ENCODE results near the gene CRADD.
"Not testable (repeated sequence)": the region's sequence is repeated elsewhere in the genome, so short reads cannot be mapped to it uniquely, and the experiment has no call there.

Gene CRADD

DNA sequence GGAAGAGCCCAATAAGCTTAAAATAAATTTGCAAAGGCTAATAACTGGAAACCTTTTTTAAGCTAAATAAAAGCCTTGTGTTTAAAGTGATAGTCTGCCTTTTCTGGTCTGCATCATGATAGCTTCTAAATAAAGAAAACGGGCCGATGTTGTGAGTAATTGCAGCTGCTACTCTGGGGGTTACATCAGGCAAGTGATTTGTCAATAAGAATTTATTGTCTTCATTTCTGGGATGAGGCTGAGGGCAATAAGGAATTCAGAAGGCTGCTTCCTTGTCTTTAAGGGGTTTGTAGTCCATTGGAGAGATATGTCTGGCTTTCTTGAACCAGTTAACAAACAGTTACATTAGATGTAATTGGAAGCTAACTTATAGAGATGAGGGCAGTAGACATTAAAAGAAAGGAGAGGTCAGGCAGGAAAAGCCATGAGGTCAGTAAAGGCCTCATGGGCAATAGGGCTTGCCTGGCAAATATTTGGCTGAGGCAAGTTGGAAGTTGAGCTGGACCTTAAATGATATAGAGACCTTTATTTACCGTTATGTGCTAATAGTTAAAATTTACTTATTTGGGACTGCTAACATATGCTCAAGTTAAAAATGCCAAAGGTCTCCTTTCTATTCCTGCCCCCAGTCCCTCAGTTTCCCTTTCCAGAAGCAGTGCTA is 85.0 kb downstream of the CRADD start:
- DNase-seq = no peak

DNA sequence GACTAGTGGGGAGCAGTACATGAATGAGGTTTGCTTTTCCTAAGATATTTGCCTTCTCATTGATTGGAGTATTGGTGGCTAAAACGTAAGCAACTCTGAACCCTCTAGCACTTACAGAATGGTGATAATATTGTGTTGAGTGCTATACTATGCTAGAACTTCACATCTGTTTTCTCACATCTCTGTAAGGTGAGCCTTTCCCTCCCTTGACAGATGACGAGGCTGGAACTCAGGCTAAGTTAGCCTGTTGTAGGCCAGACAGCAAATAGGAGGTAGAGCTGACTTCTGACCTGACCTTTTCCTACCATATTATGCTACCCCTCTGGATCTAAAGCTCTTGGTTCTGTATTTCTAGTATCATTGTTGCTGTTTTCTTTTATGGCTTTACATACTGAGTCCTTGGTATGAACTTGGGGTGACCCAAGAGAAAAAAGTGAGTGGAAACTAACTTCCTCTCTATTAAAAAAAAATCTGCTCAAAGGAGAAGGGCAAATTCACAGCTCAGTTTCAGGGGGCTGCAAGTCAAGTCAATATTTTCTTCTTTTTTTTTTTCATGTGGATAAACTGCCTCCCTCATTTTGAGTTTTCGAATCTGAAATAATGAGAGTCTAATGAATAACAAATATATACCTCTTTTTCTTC is 85.9 kb downstream of the CRADD start:
- no peak for DNase-seq

DNA sequence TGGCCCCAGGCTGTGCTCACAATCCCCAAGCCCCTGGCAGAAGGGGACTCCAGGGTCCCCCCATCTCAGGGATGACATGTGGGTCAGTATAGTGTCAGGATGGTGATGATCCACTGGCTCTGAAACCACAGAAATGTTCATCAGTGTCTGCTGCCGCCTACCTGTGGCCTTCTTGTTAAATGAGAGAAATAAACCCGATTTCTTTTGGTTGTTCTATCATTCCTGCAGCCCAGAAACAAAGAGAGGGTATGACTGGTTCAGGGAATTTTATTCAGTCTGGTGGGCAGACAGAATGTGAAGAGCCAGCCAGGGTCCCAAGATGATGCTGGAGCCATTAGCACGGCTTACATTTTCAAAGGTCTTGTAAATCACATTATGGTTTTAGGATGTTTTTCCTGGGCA is 86.6 kb downstream of the CRADD start:
- no peak for DNase-seq

DNA sequence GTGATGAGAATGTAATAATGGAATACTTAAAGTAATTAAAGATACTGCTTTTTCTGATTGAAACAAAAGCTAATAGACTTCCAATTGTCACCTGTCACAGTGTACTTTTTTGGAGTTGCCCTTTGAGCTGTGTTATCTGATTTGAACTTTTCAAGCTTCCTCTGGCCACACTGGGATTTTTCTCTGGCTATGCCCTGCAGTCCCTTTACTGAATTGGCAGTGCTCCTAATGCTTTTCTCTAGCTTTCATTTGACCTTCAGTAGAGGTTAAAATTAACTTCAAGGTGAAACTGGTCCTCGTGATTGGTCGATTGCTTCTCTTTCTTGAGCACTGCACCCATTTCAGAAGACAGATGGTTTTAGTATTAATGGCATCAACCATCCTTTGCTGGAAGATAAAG is 89.2 kb downstream of the CRADD start:
- DNase-seq = no peak

DNA sequence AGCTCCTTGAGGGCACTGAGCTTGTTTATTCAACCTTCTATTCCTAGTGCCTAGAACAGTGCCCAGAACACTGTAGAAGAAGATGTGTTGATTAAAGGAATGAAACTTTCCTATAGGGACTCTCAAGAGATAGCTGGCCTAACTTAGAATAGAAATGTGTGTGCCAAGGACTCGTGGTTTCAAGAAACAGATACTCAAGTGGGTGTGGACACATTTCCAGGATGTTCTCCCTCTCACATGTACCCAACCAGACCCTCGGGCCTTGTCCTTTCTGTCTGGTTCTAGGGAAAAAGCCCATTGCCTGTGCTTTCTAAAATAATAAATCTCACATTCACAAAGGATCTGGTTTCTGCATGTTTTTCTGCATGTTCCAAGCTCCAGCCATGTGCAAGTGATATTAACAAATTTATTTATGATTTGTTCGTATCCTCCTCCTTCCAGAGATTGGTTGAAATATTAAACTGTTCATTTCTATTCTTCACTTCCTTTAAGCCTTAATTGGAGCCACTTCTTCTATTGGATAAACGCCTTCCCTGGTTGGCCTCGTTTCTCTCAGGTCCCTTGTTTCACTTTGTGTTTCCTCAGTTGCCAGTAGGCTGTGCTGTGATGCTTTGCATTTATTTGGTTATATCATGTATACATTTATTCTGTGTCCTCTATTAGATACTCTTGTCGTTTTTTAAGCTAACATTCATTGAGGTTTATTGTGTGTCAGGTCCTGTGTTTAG is 89.8 kb downstream of the CRADD start:
- no peak for DNase-seq

DNA sequence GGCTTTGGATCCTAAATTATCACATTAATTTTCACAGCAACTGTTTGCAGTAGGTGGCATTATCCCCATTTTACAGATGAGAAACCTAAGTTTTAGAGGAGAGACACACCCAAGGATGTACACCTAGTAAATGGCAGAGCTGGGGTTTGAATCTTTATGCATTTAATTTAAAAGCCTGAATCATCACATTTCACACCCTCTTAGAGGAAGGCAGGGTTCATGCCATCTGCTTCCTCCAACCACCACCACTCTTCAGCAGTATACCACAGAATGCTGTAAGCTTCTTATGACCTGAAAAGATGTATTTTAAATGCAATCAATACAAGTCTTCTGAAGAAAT is 90.3 kb downstream of the CRADD start:
- no peak for DNase-seq

DNA sequence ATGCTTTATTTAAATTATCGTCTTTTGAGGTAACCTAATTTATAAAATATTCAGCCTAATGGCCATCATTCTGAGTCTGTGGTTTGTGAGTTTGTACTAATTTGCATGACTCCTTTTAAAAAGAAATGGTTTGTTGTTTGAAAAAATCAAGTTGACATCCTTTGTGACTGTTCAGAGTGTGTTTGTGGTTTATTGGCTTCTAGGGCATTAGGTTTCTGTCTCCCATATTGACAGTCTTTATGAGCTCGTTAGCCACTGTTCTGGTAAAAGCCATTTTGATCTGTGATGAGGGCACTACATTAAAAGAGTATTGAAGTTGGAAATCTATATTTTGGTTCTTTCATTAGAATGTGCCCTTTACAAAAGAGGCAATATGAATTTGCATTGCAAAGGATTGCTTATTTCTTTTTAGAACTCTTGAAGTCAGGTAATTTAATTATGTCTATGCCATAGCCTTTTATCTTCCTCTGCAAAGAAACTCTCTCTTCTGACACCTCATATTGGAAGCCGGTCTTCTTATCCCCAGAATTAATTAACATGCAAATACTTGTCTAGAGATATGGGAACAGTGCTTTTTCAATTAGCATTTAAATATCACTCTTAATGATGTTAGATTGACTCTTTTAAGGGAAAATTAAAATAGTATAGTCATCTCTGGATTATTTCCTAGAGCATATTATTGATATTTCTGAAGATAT is 95.0 kb downstream of the CRADD start:
- no peak for DNase-seq

DNA sequence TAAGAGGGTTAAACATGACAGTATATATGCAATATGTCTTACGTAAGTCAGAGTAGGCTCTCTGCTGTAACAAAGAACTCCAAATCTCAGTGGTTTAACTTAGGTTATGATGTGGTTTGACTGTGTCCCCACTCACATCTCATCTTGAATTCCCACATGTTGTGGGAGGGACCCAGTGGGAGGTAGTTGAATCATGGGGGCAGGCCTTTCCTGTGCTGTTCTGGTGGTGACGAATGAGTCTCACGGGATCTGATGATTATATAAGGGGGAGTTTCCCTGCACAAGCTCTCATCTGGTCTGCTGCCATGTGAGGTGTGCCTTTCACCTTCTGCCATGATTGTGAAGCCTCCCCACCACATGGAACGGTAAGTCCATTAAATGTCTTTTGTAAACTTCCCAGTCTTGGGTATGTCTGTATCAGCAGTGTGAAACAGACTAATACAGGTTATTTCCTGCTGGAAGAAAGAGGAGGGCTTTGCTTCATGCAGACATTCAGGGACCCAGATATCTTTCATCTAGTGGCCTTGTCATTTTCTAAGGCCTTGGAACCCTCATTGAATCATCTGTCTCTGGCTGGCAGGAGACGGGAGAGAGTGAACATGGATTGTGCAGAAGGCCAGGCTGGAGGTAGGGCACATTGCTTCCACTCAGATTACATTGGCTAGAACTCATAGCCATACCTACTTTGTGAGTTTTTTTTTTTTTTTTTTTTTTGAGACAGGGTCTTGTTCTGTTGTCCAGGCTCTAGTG is 96.1 kb downstream of the CRADD start:
- peak; percentile 47 for DNase-seq

DNA sequence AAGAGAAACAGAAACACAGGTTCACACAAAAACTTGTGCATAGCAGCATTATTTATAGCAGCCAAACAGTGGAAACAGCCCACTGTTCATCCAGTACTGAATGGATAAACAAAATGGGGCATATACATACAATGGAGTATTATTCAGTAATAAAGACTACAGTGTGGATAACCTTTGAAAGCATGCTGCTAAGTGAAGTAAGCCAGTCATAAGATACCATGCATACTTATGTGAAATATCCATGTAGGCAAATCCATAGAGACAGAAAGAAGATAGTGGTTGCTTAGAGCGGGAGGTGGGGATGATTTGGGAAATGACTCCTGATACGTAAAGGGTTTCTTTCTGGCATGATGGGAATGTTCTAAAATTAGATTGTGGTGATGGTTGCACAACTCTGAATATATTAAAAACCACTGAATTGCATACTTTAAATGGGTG is 99.4 kb downstream of the CRADD start:
- DNase-seq = no peak

DNA sequence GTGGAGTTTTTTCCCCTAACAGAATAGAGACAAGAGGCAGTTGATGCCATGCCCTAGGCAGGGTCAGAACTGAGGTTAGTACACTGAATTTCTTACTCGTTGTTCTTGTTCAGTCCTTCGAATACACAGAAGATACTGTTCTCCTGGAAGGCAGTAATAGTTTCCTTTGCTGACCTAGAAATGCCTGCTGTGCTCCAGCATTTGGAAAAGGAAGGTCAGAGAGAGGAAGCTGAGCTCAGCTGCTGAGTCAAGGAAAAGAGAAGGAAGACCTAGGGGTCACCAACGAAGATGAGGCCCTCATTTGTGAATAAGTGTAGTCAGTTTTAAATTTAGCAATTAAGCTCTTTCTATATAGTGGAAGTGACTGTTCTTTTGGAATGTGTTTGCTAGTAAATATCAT is 100.1 kb downstream of the CRADD start:
- DNase-seq = no peak

DNA sequence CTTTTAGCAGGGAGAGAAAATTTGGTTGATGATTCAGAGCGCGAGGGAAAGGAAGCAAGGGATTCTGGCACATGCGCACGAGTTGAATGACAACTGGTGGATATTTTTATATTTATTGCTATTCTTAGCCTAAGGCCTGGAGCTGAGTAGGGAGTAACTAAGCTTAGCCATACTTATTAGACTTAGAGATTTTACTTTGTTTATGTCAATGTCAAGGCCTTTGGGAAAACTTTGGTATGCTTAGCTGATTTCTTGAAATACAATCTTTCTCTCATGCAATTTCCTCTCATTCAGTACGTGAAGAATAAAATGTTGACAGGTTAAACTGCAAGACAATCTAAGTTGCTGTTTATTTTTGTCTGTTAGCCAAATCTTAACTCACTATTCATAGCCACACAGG is 101.1 kb downstream of the CRADD start:
- DNase-seq = no peak

DNA sequence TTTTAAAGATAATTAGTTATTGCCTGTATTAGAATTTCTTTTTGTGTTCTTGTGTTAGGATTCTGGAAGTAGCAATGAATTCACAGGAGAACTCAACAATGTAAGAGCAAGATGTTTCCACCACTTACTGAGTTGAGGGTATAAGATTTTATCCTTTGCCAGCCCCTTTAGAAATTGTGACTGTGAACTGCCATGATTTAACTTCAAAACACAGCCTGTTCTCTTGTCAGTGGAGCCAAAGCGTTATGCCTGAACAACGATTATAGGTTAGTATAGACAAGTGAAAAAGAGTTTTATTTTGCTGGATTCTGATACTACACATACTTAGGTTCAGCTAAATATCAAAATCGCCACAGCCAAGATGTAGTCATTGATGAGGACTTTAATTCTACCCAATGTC is 101.6 kb downstream of the CRADD start:
- no peak for DNase-seq

DNA sequence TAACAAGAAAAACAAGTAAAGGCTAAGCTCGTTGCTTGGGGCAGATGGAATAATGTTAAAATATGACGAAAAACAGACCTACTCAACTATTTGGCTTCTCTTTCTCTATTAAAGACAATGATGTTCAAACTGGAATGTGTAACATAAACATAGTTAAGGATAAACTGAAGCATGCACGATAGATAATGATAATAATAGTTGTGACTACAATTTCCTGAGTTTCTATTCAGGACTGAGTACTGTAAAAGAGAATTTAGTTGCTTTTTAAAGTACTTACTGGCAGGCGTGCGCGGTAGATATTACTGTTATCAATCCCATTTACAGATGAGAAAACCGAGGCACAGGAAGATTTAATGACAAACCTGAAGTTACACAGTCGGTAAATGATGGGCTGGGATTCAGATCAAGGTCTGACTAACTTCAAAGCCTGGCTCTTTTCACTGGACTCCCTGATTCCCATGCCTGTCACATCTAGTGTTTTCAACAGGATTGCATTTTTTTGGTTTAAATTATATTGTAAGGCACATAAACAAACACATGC is 103.0 kb downstream of the CRADD start:
- no peak for DNase-seq

DNA sequence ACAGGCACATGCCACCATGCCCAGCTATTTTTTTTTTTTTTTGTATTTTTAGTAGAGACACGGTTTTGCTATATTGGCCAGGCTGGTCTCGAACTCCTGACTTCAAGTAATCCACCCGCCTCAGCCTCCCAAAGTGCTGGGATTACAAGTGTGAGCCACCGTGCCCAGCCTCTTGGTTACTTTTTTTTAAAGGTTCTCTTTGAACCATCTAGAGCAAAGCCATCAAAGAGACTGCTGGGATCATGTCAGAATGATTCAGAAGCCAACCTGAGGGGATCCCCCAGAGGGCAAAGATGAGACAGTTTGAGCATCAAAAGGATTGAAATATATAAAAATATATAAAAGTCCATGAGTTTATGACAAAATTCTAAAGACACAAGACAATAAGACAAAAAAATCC is 103.7 kb downstream of the CRADD start:
- DNase-seq = not testable (repeated sequence)

DNA sequence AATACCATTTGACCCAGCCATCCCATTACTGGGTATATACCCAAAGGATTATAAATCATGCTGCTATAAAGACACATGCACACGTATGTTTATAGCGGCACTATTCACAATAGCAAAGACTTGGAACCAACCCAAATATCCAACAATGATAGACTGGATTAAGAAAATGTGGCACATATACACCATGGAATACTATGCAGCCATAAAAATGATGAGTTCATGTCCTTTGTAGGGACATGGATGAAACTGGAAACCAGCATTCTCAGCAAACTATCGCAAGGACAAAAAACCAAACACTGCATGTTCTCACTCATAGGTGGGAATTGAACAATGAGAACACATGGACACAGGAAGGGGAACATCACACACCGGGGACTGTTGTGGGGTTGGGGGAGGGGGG is 104.8 kb downstream of the CRADD start:
- not testable (repeated sequence) for DNase-seq

DNA sequence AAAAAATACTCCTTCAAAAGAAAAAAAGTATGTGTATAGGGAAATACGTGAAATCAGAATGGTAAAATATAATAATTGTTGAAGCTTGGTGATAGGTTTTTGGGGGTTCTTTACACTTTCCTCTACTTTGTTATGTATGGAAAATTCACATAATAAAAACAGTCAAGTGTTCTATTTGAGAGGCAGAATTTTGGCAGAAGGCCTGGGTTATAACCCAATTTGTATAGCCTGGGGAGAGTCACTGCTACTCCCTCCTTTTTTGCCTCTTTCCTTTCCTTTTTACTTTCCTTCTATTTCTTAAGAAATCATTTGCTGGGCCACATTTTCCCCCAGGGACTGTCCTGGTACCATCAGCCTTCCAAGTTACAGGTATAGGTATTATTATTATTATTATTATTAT is 105.7 kb downstream of the CRADD start:
- no peak for DNase-seq

DNA sequence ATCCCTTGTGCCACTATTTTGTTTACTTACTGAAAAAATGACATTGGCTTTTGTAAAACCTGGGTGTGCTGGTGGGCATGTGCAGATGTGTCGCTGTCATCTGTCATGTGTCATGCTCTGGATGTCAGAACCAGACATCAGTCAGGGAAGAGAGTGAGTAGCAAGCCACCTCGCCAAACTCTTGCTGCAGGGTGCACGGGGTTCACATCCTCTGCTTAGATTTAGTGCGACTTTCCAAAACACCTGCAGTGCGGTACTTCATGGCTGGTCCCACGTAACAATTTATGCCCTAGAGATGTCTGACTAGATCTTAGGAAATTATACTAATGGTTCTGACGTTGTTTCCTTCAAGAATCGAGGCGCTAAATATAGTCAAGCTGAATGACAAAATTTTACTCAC is 106.7 kb downstream of the CRADD start:
- DNase-seq = peak; percentile 46

DNA sequence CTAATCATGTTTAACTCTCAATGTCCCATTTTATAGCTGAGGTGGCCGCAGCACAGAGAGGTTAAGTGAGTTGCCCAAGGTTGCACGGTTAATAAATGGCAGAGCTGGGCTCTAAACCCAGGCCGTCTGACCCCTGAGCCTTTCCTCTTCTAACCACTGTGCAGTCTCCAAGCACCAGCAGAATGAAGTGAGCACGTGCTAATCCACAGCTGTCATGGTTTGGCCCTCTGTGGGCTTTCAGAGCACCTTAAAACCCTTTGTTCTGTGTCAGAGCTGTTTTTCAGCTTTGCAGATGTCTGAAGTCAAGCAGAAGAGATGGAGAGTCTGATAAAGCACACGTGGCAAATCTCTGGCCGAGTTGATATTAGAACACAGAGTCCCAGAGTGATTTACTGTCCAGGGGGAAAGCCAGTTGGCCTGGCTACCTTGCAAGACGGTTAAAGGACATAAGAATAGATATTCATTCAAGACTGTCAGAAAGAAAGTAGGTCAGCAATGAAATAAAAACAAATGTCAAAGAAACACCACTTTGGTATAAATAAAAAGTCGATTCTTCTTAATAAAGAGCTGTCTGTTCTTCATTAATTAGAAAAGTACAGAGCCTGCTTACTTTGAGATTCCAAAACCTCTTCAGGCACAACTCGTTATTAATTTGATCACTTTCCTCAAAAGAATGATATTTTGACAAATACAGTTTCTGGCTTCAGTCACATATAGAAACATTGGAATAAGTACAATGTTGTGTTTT is 107.3 kb downstream of the CRADD start:
- peak; percentile 39 for DNase-seq

DNA sequence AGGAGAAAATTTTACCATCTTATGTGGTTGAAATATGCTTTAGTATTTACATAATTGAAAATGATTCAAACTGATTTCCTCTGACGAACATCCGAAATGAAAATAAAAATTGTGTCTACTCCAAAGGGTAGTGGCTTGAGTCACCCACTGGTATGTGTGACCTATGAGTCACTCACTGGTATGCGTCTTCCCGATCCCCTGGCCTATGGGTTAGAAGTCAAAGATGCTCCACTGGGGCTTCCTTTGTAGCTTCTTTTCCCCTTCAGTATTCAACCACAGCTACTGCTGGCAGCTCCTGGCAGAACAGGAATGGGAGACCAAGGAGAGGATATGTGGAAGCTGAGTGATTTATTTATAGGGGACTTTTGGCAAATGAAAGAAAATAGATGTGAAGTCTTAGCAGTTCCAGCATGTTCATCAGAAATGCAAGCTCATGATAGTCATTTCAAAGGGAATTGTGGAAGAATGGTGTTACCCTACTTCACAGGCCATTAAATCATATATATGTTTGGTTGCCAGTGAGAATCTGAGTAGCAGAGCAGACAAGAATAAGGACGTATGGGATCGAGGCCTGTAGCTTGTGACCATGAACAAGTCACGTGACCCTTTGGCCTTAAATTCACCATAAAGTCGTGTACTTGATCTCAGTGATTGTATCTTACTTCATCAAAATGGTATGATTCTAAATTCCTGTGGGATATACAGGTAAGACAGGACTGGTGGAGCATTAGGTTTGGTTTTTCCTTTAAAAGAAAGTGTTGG is 108.3 kb downstream of the CRADD start:
- no peak for DNase-seq

DNA sequence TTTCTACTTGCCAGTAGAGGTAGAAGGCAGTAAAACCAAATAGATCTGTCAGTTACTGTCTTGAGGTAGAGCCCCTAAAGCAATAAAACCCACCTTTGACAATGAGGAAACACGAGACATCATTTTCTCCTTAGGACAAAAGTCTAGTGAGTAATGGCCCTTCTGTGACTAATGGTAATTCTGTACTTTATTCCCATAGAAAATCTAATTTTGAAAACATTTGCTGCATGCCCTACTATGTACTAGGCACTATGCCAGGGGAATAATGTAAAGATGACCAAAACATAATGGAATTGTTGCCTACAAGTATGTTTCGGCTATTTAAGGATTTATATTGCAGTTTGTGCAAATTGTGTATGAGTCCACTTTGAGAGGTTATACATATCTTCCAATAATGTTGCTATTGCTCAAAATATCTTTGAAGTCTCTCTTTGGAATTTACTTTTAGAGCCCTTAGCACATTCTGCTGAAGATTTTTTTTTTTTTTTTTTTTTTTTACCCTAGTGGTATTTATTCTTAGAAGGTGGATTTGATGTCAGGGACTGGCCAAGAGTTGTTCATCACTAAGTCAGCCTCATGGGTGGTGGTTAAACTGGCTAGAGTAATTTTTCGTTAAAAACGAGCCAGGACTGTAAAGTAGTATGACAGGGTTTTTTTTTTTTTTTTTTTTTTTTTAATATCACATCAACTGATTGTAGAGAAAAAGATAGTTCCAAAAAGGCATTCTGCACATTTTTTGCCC is 109.7 kb downstream of the CRADD start:
- no peak for DNase-seq
